Activated CD4-positive, alpha-beta memory T cell treated with anti-CD3 and anti-CD28 coated beads, Interleukin-2, amount 10 ng/mL, durations not matched to agents 7 days and 5 days (primary cell): ENCODE data around the gene SRPK3. TPM values are rescaled to one million over a fixed set of nuclear protein-coding genes. Genes with fewer than 3 reads are reported as not detected.

Experiments used
- CTCF ChIA-PET: fragments of 350-600 bp; sonication (Branson Sonifier 250); formaldehyde crosslinking; loops from one replicate; lab custom pipeline; 2021; ENCODE audit warnings: antibody characterized with exemption, inconsistent platforms; lab: Charles Lee
- POLR2A ChIA-PET: fragments of 350-600 bp; sonication (Branson Sonifier 250); formaldehyde crosslinking; loops from one replicate; lab custom pipeline; 2021; ENCODE audit warnings: antibody characterized with exemption; lab: Charles Lee
- DNase-seq: peaks from one replicate; pipeline ENCODE4 v3.0.0-alpha.2; 2020
- H3K27ac Mint-ChIP-seq: one replicate; pipeline ENCODE4 v1.8.0; 2021; ENCODE audit warnings: mild to moderate bottlenecking, mixed read lengths
- H3K27me3 Mint-ChIP-seq: one replicate; pipeline ENCODE4 v1.8.0; 2021; ENCODE audit warnings: mixed read lengths
- H3K36me3 Mint-ChIP-seq: one replicate; pipeline ENCODE4 v1.8.0; 2021; ENCODE audit warnings: low read depth, mixed read lengths
- H3K4me1 Mint-ChIP-seq: one replicate; pipeline ENCODE4 v1.8.0; 2021; ENCODE audit warnings: mixed read lengths
- H3K4me3 Mint-ChIP-seq: one replicate; pipeline ENCODE4 v1.8.0; 2021; ENCODE audit warnings: mild to moderate bottlenecking, mixed read lengths
- H3K9me3 Mint-ChIP-seq: one replicate; pipeline ENCODE4 v1.8.0; 2021; ENCODE audit warnings: mixed read lengths
- total RNA-seq, 2 experiments: library from RNA; stranded (reverse); gene quantifications; one replicate each; pipeline ENCODE4 v1.2.3, GENCODE V29; 2021

Gene SRPK3
- total RNA-seq, 2 experiments from 2014 or later: not detected

DNA sequence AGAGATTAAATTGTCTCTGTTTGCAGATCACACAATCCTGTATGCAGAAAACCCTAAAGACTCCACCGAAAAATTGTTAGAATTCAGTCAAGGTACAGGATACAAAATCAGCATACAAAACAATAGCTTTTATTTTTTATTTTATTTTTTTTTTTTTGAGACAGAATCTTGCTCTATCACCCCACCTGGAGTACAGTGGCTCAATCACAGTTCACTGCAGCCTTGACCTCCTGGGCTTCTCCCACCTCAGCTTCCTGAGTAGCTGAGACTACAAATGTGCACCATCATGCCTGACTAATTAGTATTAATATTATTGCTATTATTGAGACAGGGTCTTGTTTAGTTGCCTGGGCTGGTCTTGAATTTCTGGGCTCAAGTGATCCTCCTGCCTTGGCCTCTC is 25.7 kb upstream of the SRPK3 start:
- H3K27ac Mint-ChIP-seq: no peak overlapping the region
- H3K27me3 Mint-ChIP-seq: peaks cover 14% of the 10 kb centered on the region
- ChIA-PET CTCF (interaction anchor here (1.0 kb wide), 1 partner anchor 25 kb away, joined by 3 read pairs; no protein-coding TSS in a partner anchor), POLR2A (no interaction called here)
- no peak for DNase-seq
- H3K9me3 Mint-ChIP-seq: no peaks in the 10 kb centered on the region
- H3K4me3 Mint-ChIP-seq: no peak overlapping the region
- H3K4me1 Mint-ChIP-seq: peaks cover 3% of the 10 kb centered on the region
- no peaks in the 10 kb centered on the region for H3K36me3 Mint-ChIP-seq

DNA sequence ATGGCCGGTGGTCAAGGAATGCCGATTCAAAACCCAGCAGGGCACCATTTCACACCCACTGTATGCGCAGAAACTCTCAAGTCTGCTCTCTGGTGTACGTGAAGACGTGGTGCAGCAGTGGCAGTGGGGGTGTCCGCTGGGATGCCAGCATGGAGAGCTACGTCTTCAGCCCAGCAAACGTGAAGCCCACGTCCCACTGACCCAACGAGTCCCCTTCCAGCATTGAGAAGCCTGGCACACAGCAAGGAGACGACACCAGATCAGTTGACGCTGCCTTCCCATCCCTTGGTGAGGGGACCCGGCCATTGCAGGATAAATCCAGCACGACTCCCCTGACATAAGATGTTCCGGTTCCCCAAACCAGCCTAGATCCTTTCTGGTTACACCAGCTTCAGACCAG is 19.0 kb upstream of the SRPK3 start:
- no peaks in the 10 kb centered on the region for H3K9me3 Mint-ChIP-seq
- POLR2A ChIA-PET: no interaction called here
- no peak for DNase-seq
- CTCF ChIA-PET: no interaction called here
- H3K4me1 Mint-ChIP-seq: peaks cover 6% of the 10 kb centered on the region
- H3K27me3 Mint-ChIP-seq: peaks cover 4% of the 10 kb centered on the region
- H3K4me3 Mint-ChIP-seq: no peak overlapping the region
- no peak overlapping the region for H3K27ac Mint-ChIP-seq
- H3K36me3 Mint-ChIP-seq: no peaks in the 10 kb centered on the region

DNA sequence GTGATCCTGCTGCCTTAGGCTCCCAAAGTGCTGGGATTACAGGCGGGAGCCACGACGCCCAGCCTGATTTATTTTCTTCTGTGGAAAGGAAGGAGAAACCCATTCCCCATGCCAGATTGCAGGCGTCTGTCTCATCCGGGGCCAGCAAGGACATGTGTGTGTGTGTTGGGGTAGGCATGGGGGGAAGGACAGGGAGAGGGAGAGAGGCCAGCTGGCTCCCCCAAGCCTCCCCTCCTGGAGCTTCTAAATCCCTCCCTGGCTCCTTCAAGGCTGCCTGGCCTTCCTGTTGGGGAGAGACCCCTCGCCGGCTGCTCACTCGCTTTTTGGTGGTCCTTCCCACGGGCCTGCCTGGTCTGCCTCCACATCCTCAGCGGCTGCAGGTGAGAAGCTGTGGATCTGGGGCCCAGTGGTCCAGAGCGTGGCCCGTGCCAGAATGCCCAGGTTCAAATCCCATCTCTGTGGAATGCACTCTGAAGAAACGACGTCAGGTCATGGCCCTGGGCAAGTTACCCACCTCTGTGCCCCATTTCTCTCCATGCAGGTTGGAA is 18.1 kb upstream of the SRPK3 start:
- Mint-ChIP-seq H3K27me3 (peaks cover 1% of the 10 kb centered on the region), H3K27ac (no peak overlapping the region), H3K4me3 (no peak overlapping the region), H3K4me1 (peaks cover 6% of the 10 kb centered on the region), H3K36me3 (no peaks in the 10 kb centered on the region), H3K9me3 (no peaks in the 10 kb centered on the region)
- DNase-seq: no peak
- CTCF ChIA-PET: interaction anchor here (2.0 kb wide), 1 partner anchor 163 kb away, joined by 7 read pairs; no protein-coding TSS in a partner anchor
- POLR2A ChIA-PET: no interaction called here

DNA sequence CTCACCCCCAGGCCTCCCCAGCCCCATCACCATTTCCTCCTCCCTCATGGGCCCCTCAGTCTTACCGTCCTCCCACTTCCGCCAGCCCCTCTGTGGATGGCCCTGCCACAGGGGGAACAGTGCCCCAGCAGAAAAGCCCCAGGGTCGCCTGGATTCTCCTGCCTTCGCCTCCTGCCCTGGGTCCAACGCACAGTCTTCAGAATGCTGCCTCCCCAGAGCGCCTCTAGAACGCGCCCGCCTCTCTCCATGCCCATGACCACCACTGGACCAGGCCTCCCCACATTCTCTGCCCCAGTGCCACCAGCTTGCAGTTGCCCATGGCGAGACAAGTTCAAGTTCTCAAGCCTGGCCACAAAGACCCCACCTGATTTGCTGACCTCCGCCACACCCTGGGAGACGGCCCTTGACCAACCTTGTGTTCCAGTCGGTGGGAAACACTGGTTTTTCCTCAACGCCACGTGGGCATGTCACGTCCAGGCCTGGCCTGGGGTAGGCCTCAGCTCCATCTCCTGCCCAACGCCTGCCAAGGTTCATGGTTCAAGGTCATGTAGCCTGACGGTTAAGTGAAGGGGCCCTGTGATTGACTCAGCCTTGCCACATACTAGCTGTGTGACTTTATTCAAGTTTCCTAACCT is 17.4 kb upstream of the SRPK3 start:
- ChIA-PET CTCF (interaction anchor here (0.8 to 2.0 kb wide), 4 partner anchors 10 to 204 kb away, joined by 3 to 7 read pairs (median 4); no protein-coding TSS in a partner anchor), POLR2A (interaction anchor here (0.7 kb wide), 1 partner anchor 162 kb away, joined by 3 read pairs; the partner anchor contains the start of gene ARHGAP4)
- Mint-ChIP-seq H3K4me1 (peaks cover 6% of the 10 kb centered on the region), H3K27me3 (no peaks in the 10 kb centered on the region), H3K4me3 (no peak overlapping the region), H3K9me3 (no peaks in the 10 kb centered on the region), H3K36me3 (no peaks in the 10 kb centered on the region), H3K27ac (no peak overlapping the region)
- no peak for DNase-seq

DNA sequence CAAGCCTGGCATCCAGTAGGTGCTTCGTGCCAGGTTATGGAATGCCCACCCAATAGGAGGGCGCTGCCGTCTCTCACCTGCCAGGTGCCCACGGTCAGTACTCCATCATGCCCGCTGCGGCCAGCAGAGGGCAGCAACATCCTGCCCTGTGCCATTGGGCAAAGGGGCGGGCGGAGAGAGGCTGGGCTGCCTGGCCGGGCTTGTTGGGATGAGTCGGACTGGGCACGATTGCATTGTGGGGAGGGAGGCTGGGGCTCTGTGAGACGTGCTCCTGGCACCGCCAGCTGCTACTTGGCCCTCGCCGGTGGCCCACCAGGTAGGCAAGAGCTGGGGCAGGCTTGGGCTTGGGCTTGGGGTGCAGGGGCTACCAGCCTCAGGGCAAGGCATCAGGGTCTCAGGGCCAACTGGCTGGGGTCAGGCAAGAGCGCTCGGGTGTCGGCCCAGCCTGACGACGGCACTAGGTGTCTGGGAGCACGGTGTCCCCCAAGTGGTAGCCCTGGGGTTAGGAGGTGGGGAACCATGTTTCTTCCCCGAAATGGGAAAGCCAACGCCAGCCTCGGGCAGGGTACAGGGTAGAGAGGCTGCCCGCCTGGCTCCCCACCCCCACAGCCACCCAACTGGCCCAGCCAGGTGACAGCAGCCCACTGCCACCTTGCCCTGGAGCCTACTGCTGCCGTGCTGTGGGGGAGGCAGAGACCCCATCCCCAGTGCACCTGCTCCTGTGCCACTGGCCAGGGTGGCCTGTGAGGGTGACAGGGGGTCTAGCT is 16.7 kb upstream of the SRPK3 start, which contains the start of gene PLXNB3:
TSS of gene PLXNB3 (plus strand) at position 261 of the 767 bp plus-strand sequence. CDS start 1,287 bp downstream, outside the sequence.
- H3K4me1 Mint-ChIP-seq: peaks cover 6% of the 10 kb centered on the region
- H3K27ac Mint-ChIP-seq: no peak within 1 kb of the TSS
- ChIA-PET POLR2A (interaction anchor here (0.6 to 0.7 kb wide), 2 partner anchors 150 to 161 kb away, joined by 3 read pairs; partner anchors contain the start of gene ARHGAP4), CTCF (interaction anchor here (0.8 to 2.0 kb wide), 4 partner anchors 10 to 203 kb away, joined by 3 to 7 read pairs (median 4); no protein-coding TSS in a partner anchor)
- no peaks in the 10 kb centered on the region for H3K9me3 Mint-ChIP-seq
- H3K36me3 Mint-ChIP-seq: no peaks in the 10 kb centered on the region
- peak; percentile 75 for DNase-seq
- H3K4me3 Mint-ChIP-seq: no peak within 1 kb of the TSS
- H3K27me3 Mint-ChIP-seq: no peaks in the 10 kb centered on the region

DNA sequence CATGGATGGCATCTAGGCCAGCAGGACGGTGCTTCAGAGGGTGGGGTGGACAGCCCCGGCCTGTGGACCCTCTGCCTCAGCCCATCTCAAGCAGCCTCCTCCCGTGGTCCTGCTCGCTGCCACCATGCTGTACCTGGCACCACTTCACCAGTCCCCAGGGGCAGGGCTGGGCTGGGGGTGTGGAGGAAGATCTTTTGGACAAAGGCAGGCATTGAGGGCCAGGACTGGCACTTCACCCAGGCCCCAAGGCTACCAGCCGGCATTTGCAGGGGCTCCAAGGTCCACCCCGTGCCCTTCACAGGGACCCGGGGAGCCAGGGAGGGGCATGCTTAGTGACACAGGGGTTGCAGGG is 16.1 kb upstream of the SRPK3 start:
- Mint-ChIP-seq H3K27ac (no peak overlapping the region), H3K27me3 (no peaks in the 10 kb centered on the region), H3K9me3 (no peaks in the 10 kb centered on the region), H3K4me1 (peaks cover 6% of the 10 kb centered on the region), H3K36me3 (no peaks in the 10 kb centered on the region), H3K4me3 (no peak overlapping the region)
- ChIA-PET CTCF (interaction anchor here (1.4 kb wide), 1 partner anchor 202 kb away, joined by 4 read pairs; no protein-coding TSS in a partner anchor), POLR2A (no interaction called here)
- DNase-seq: no peak

DNA sequence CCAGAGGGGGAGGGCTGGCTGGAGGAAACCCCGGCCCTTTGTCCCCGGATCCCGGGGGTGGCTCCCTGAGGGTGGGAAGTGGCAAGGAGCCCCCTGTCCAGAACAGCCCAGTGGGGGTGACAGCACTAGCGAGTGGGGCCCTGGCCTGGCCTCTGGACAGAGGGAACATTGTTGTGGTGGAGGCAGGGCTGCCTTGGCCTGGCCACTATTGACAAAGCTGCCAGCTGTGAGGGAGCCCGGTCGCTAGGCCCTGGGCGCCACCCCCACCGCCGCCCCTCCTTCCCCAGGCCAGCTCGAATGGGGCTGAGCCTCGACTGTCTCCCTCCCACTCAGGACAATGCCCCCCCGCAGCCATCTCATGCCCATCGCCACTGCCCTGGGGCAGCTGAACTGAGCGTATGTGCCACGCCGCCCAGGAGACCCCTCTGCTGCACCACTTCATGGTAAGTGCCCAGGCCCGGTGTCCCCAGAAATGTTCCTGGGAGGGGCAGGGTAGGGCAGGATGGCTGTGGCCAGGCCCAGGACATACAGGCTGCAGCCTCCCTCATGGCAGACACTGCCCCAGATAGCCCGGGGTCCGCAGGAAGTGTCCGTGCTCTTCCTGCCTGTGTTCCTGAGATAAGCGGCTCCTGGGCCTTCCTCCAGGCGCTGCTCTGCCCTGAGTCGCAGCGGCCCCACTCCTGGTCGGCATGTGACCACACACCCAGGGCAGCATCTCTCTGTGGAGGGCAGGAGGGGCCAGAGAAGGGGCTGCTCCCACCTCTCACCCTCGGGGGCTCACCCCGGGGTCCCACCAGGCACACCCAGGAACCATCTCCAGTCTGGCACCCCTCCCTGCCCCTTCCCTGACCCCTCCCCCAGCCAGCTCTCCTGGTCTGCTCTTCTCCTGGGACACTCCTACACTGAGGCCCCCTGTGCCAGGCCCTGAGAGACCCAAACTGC is 15.4 kb upstream of the SRPK3 start:
- Mint-ChIP-seq H3K9me3 (no peaks in the 10 kb centered on the region), H3K4me3 (no peak overlapping the region), H3K27ac (no peak overlapping the region), H3K27me3 (no peaks in the 10 kb centered on the region), H3K36me3 (no peaks in the 10 kb centered on the region), H3K4me1 (peaks cover 6% of the 10 kb centered on the region)
- DNase-seq: no peak
- ChIA-PET CTCF (interaction anchor here (0.5 to 1.7 kb wide), 2 partner anchors 177 to 182 kb away, joined by 3 to 5 read pairs; no protein-coding TSS in a partner anchor), POLR2A (no interaction called here)

DNA sequence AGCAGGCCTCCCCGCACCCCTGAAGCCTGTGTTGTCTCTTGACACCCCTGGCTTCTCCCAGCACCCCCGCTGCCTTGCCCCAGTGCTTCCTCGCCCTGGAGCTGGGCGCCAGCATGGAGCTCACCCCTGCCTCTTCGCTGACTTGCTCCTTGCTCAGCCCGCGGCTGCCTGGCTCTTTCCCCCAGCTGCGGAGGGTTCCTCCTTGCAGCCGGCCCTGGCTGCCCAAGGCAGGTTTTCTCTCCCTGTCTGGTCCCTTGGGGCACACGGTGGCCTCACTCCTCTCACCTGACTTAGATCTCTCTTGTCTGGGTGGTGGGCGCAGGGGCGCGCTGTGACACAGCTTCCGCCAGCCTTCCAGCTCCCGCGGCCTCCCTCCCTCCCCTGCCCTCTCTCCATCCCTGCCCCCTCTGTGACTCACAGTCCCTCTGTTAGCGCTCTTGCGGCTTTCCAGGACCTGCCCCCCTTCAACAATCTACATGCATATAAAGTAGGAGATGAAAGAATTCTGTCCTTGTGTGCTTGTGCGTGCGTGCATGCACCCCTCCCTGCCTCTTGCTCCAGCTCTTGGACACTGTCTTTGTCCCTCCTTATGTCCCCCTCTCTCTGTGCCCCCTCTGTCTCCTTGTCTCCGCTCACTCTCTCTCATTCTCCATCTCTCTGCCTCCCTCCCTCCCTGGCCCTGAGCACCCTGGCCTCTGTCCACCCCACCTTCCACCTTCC is 14.6 kb upstream of the SRPK3 start:
- POLR2A ChIA-PET: no interaction called here
- DNase-seq: no peak
- Mint-ChIP-seq H3K4me3 (no peak overlapping the region), H3K27ac (no peak overlapping the region), H3K4me1 (peaks cover 6% of the 10 kb centered on the region), H3K36me3 (no peaks in the 10 kb centered on the region), H3K27me3 (no peaks in the 10 kb centered on the region), H3K9me3 (no peaks in the 10 kb centered on the region)
- CTCF ChIA-PET: interaction anchor here (0.5 to 1.7 kb wide), 2 partner anchors 176 to 181 kb away, joined by 3 to 5 read pairs; no protein-coding TSS in a partner anchor

DNA sequence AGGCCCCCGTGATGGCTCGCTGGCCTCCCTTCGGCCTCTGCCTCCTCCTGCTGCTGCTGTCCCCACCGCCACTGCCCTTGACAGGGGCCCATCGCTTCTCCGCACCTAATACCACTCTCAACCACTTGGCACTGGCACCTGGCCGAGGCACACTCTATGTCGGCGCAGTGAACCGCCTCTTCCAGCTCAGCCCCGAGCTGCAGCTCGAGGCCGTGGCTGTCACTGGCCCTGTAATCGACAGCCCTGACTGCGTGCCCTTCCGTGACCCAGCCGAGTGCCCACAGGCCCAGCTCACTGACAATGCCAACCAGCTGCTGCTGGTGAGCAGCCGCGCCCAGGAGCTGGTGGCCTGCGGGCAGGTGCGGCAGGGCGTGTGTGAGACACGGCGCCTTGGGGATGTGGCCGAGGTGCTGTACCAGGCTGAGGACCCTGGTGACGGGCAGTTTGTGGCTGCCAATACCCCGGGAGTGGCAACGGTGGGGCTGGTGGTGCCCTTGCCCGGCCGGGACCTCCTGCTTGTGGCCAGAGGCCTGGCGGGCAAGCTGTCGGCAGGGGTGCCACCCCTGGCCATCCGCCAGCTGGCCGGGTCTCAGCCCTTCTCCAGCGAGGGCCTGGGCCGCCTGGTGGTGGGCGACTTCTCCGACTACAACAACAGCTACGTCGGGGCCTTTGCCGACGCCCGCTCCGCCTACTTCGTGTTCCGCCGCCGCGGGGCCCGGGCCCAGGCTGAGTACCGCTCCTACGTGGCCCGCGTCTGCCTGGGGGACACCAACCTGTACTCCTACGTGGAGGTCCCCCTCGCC is 13.8 kb upstream of the SRPK3 start:
- Mint-ChIP-seq H3K36me3 (no peaks in the 10 kb centered on the region), H3K27me3 (no peaks in the 10 kb centered on the region), H3K4me3 (no peak overlapping the region), H3K4me1 (peaks cover 6% of the 10 kb centered on the region), H3K27ac (no peak overlapping the region), H3K9me3 (no peaks in the 10 kb centered on the region)
- ChIA-PET POLR2A (no interaction called here), CTCF (interaction anchor here (1.7 kb wide), 1 partner anchor 181 kb away, joined by 5 read pairs; no protein-coding TSS in a partner anchor)
- no peak for DNase-seq

DNA sequence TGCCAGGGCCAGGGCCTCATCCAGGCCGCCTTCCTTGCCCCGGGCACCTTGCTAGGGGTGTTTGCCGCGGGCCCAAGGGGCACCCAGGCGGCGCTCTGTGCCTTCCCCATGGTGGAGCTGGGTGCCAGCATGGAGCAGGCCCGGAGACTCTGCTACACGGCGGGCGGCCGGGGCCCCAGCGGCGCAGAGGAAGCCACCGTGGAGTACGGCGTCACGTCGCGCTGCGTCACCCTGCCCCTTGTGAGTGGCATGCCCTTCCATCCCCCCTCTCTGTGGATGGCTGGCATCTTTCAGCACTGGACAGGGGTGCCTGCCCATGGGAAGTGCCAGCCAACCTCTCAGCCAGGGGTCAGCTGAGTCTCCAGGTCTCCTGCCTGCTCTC is 13.2 kb upstream of the SRPK3 start:
- POLR2A ChIA-PET: no interaction called here
- Mint-ChIP-seq H3K27me3 (no peaks in the 10 kb centered on the region), H3K4me1 (peaks cover 6% of the 10 kb centered on the region), H3K27ac (no peak overlapping the region), H3K36me3 (no peaks in the 10 kb centered on the region), H3K9me3 (no peaks in the 10 kb centered on the region), H3K4me3 (no peak overlapping the region)
- no peak for DNase-seq
- CTCF ChIA-PET: no interaction called here
